Stomach (tissue), 4 donors: ENCODE measurements around the gene STPG2.

Experiments
- EP300 ChIP-seq: sonication (generic); formaldehyde crosslinking; IDR thresholded peaks from one replicate; pipeline ENCODE4 v1.6.1; 2017; ENCODE audit warnings: antibody characterized with exemption
- POLR2AphosphoS5 ChIP-seq, 3 donors: sonication (generic); formaldehyde crosslinking; IDR thresholded peaks; one replicate each; pipeline ENCODE4 v1.6.1; 2016; ENCODE audit warnings: antibody characterized with exemption in 3 of 3
- TF ChIP-seq, protein P1 (sequence below), 7 experiments: fragments of 450-650 bp in 4 of 7; fragments of 200-600 bp in 3 of 7; sonication (generic) in 3 of 7; IDR thresholded peaks; one replicate each; pipeline ENCODE4 v1.5.1; 2016 to 2019; ENCODE audit warnings: antibody characterized with exemption in 7 of 7, control low read depth in 2 of 7, mild to moderate bottlenecking in 1 of 7

DNA sequence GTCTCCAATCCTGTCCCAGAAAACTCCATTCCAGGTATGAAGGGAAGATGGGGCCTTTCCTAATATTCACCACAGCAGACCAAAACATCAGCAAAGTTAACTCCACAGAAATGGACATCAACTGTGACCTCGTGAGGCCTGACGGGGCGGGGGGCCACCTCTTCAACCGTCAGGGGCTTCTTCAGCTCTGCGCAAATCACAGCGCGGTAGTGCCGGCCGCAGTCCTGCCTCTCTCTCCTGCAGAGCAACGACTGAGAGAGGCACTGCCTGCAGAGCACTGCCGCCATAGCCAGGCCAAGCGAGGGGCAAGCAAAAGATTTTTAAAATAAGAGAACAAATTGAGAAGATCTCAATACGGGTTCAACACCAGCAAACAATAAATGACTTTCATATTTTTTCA lies 226.2 kb downstream of the STPG2 start:
- TF ChIP-seq, protein P1, sequence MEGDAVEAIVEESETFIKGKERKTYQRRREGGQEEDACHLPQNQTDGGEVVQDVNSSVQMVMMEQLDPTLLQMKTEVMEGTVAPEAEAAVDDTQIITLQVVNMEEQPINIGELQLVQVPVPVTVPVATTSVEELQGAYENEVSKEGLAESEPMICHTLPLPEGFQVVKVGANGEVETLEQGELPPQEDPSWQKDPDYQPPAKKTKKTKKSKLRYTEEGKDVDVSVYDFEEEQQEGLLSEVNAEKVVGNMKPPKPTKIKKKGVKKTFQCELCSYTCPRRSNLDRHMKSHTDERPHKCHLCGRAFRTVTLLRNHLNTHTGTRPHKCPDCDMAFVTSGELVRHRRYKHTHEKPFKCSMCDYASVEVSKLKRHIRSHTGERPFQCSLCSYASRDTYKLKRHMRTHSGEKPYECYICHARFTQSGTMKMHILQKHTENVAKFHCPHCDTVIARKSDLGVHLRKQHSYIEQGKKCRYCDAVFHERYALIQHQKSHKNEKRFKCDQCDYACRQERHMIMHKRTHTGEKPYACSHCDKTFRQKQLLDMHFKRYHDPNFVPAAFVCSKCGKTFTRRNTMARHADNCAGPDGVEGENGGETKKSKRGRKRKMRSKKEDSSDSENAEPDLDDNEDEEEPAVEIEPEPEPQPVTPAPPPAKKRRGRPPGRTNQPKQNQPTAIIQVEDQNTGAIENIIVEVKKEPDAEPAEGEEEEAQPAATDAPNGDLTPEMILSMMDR (IDR thresholded peaks at IDR 0.05): no peak
- TF ChIP-seq POLR2AphosphoS5 (IDR thresholded peaks at IDR 0.05): no peak
- no peak for TF ChIP-seq EP300
